DND-41 (cell line): ENCODE measurements around the gene GAS2.

Experiments
- ATAC-seq: fragments of 200-7000 bp; cut with Tn5 transposase; 3 replicates; pipeline ENCODE4 v1.9.1; 2021; ENCODE audit warnings: low read depth; ENCODE audit not compliant: insufficient read depth
- DNase-seq: peaks from one replicate; pipeline ENCODE4 v3.0.0-alpha.2; 2020
- H2AFZ ChIP-seq: 2 replicates; pipeline ENCODE4 v1.6.0; 2012; ENCODE audit warnings: low read depth, low read length
- H3K27ac ChIP-seq: 2 replicates; pipeline ENCODE4 v1.5.1; 2012; ENCODE audit warnings: low read length, inconsistent platforms
- H3K27me3 ChIP-seq: fragments of 200-600 bp; sonication (generic); 2 replicates; pipeline ENCODE4 v1.6.0; 2012; ENCODE audit warnings: low read length, mild to moderate bottlenecking, inconsistent platforms; ENCODE audit not compliant: insufficient read depth, poor library complexity
- H3K36me3 ChIP-seq: 2 replicates; pipeline ENCODE4 v1.5.1; 2012; ENCODE audit warnings: low read length, inconsistent platforms; ENCODE audit not compliant: insufficient read depth
- H3K4me1 ChIP-seq: 2 replicates; pipeline ENCODE4 v1.5.1; 2012; ENCODE audit warnings: mild to moderate bottlenecking, low read length; ENCODE audit not compliant: insufficient read depth
- H3K4me2 ChIP-seq: 2 replicates; pipeline ENCODE4 v1.6.0; 2012; ENCODE audit warnings: mild to moderate bottlenecking, moderate library complexity, low read length, inconsistent platforms; ENCODE audit not compliant: insufficient read depth
- H3K4me3 ChIP-seq, 2 experiments: fragments of 200-600 bp in 1 of 2; shearing (Covaris generic) in 1 of 2; 2 replicates each; pipeline ENCODE4 v1.5.1; 2012 to 2016; ENCODE audit warnings: inconsistent platforms in 2 of 2, low read length in 2 of 2, mild to moderate bottlenecking in 2 of 2, low read depth in 1 of 2, moderate library complexity in 1 of 2
- H3K79me2 ChIP-seq: 2 replicates; pipeline ENCODE4 v1.6.0; 2012; ENCODE audit warnings: low read length, inconsistent platforms; ENCODE audit not compliant: insufficient read depth
- H3K9ac ChIP-seq: 2 replicates; pipeline ENCODE4 v1.6.0; 2012; ENCODE audit warnings: low read depth, mild to moderate bottlenecking, inconsistent platforms, low read length, moderate library complexity
- H3K9me3 ChIP-seq: 2 replicates; pipeline ENCODE4 v1.5.1; 2012; ENCODE audit warnings: low read length, moderate library complexity, mild to moderate bottlenecking, inconsistent platforms; ENCODE audit not compliant: insufficient read depth, severe bottlenecking
- H4K20me1 ChIP-seq: 2 replicates; pipeline ENCODE4 v1.6.0; 2012; ENCODE audit warnings: low read length; ENCODE audit not compliant: insufficient read depth
- CTCF ChIP-seq: IDR thresholded peaks from 2 replicates; pipeline ENCODE4 v1.5.1; 2012; ENCODE audit warnings: borderline replicate concordance, low read length, moderate library complexity, mild to moderate bottlenecking; ENCODE audit not compliant: poor library complexity, severe bottlenecking; ENCODE audit errors: extremely low read depth
- EZH2 ChIP-seq: IDR thresholded peaks from 3 replicates; pipeline ENCODE4 v1.6.1; 2012; ENCODE audit warnings: borderline replicate concordance, low read depth, mild to moderate bottlenecking, moderate library complexity, low read length, inconsistent platforms; ENCODE audit not compliant: severe bottlenecking

The GAS2 gene

GRCh38 chr11:22707119-22707899, 40.9 kb downstream of the GAS2 start:
- Histone ChIP-seq H4K20me1 (no peaks in the 10 kb centered on the region), H3K4me3 (no peak overlapping the region), H3K79me2 (no peaks in the 10 kb centered on the region), H3K4me2 (no peak overlapping the region), H2AFZ (no peak overlapping the region), H3K27ac (no peak overlapping the region), H3K27me3 (no peaks in the 10 kb centered on the region), H3K4me1 (peaks cover 9% of the 10 kb centered on the region; the same call in 1 of the 2 replicates), H3K9ac (no peak overlapping the region), H3K9me3 (no peaks in the 10 kb centered on the region), H3K36me3 (no peaks in the 10 kb centered on the region)
- ATAC-seq, result no peak
- DNase-seq, result no peak
- no peak for TF ChIP-seq EZH2
- TF ChIP-seq CTCF, result no peak

GRCh38 chr11:22711071-22711770, 44.8 kb downstream of the GAS2 start:
- DNase-seq, result no peak
- Histone ChIP-seq H4K20me1 (no peaks in the 10 kb centered on the region), H3K9ac (no peak overlapping the region), H3K27me3 (no peaks in the 10 kb centered on the region), H2AFZ (no peak overlapping the region), H3K36me3 (no peaks in the 10 kb centered on the region), H3K4me3 (no peak overlapping the region), H3K27ac (no peak overlapping the region), H3K9me3 (no peaks in the 10 kb centered on the region), H3K4me2 (no peak overlapping the region), H3K79me2 (no peaks in the 10 kb centered on the region), H3K4me1 (peaks cover 10% of the 10 kb centered on the region; the same call in 1 of the 2 replicates)
- no peak for ATAC-seq
- no peak for TF ChIP-seq EZH2
- no peak for TF ChIP-seq CTCF

GRCh38 chr11:22711880-22712279, 45.5 kb downstream of the GAS2 start:
- Histone ChIP-seq H3K27me3 (no peaks in the 10 kb centered on the region), H3K36me3 (no peaks in the 10 kb centered on the region), H4K20me1 (no peaks in the 10 kb centered on the region), H3K4me1 (peaks cover 10% of the 10 kb centered on the region; the same call in 1 of the 2 replicates), H3K4me2 (no peak overlapping the region), H3K4me3 (no peak overlapping the region), H3K27ac (no peak overlapping the region), H2AFZ (no peak overlapping the region), H3K79me2 (no peaks in the 10 kb centered on the region), H3K9me3 (no peaks in the 10 kb centered on the region), H3K9ac (no peak overlapping the region)
- ATAC-seq (no peak), DNase-seq (no peak)
- no peak for TF ChIP-seq CTCF
- TF ChIP-seq EZH2, result no peak
